BLaER1 treated with 17β-estradiol and CSF1 and Interleukin-3, amounts not matched to agents 10 nM and 100 nM (cell line): ENCODE measurements around the gene MAP4K2.

Source experiments
- H3K27ac ChIP-seq, 11 experiments: shearing (Covaris generic); formaldehyde crosslinking; 2 replicates each; pipeline ENCODE4 v1.8.1; 2022
- H3K27me3 ChIP-seq, 11 experiments: shearing (Covaris generic); formaldehyde crosslinking; 2 replicates each; pipeline ENCODE4 v1.8.1; 2022
- H3K36me3 ChIP-seq, 11 experiments: shearing (Covaris generic); formaldehyde crosslinking; 2 replicates each; pipeline ENCODE4 v1.8.1; 2022
- H3K4me1 ChIP-seq, 10 experiments: shearing (Covaris generic); formaldehyde crosslinking; 2 replicates each; pipeline ENCODE4 v1.8.1; 2022
- H3K4me2 ChIP-seq, 11 experiments: shearing (Covaris generic); formaldehyde crosslinking; 2 replicates each; pipeline ENCODE4 v1.8.1; 2022
- H3K4me3 ChIP-seq, 10 experiments: shearing (Covaris generic); formaldehyde crosslinking; 2 replicates each; pipeline ENCODE4 v1.8.1; 2022
- H3K9ac ChIP-seq, 11 experiments: shearing (Covaris generic); formaldehyde crosslinking; 2 replicates each; pipeline ENCODE4 v1.8.1; 2022
- H3K9me3 ChIP-seq, 11 experiments: shearing (Covaris generic); formaldehyde crosslinking; replicated peaks in 1 of 11; 2 replicates each; pipeline ENCODE4 v1.8.1; 2022
- H4K20me1 ChIP-seq, 11 experiments: shearing (Covaris generic); formaldehyde crosslinking; 2 replicates each; pipeline ENCODE4 v1.8.1; 2022
- Cebpa-rat ChIP-seq, 11 experiments: shearing (Covaris generic); IDR thresholded peaks; 2 replicates each; pipeline ENCODE4 v1.8.1; 2022

The MAP4K2 gene

DNA sequence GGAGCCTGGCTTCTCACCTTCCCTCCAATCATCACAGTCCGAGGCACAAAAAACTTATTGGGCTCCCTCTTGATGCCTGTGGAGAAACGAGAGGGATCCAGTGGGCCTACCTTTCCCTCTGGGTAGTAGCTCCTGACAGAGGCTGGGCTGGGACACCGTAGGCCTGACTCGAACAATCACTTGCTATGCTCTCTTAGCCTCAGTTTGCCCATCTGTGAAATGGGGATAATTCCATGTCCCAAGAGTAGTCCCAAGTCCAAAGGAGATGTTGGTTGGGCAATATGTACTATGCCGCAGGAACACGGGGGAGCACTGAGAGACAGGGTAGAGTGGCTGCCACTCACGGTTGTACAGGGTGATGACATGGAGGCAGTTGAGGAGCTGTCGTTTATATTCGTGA is 51.4 kb downstream of the MAP4K2 start:
- H3K27me3 ChIP-seq = no peaks in the 10 kb centered on the region
- no peak overlapping the region for H3K4me3 ChIP-seq
- H3K27ac ChIP-seq = peak overlapping the region in 3 of 11 experiments; percentile 7 to 18 (median 7); a peak in 3 of 22 replicates
- peaks cover 0 to 73% (median 48%) of the 10 kb centered on the region in 10 experiments; a peak in 17 of 20 replicates for H3K4me1 ChIP-seq
- no peak overlapping the region for H3K9ac ChIP-seq
- H4K20me1 ChIP-seq = no peaks in the 10 kb centered on the region
- H3K36me3 ChIP-seq = 0 out of 22 replicates have a peak, but pooled peaks cover 0 to 3% (median 0%) of the 10 kb centered on the region in 11 experiments
- peak overlapping the region in 7 of 11 experiments; percentile 16 to 40 (median 30); a peak in 8 of 22 replicates for H3K4me2 ChIP-seq
- no peaks in the 10 kb centered on the region for H3K9me3 ChIP-seq
- no peak for TF ChIP-seq Cebpa-rat (IDR thresholded peaks at IDR 0.05)

DNA sequence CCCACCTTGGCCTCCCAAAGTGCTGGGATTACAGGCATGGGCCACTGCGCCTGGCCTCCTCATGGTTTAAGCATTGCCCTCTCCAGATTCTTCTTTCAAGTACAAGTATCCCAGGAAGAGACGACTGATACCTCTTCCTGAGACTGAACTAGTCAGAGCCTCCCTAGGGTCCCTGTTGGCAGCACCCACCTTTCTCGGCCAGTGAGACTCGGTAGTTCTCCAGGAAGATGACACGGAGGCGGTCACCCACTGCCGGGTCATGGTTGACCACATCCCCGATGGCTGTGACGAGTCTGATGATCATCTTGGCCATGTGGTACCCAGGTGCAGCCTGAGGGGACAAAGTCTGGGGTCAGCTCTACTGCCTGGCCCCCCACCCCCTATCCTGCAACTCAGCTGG is 51.9 kb downstream of the MAP4K2 start:
- no peaks in the 10 kb centered on the region for H3K27me3 ChIP-seq
- no peak overlapping the region for H3K4me3 ChIP-seq
- peak overlapping the region in 4 of 11 experiments; percentile 7 to 12 (median 8); a peak in 2 of 22 replicates for H3K27ac ChIP-seq
- peak overlapping the region in 9 of 11 experiments; percentile 2 to 40 (median 30); a peak in 10 of 22 replicates for H3K4me2 ChIP-seq
- H4K20me1 ChIP-seq = no peaks in the 10 kb centered on the region
- no peak overlapping the region for H3K9ac ChIP-seq
- no peak for TF ChIP-seq Cebpa-rat (IDR thresholded peaks at IDR 0.05)
- H3K9me3 ChIP-seq = no peaks in the 10 kb centered on the region
- peaks cover 0 to 73% (median 48%) of the 10 kb centered on the region in 10 experiments; a peak in 17 of 20 replicates for H3K4me1 ChIP-seq
- 0 out of 22 replicates have a peak, but pooled peaks cover 0 to 3% (median 0%) of the 10 kb centered on the region in 11 experiments for H3K36me3 ChIP-seq

DNA sequence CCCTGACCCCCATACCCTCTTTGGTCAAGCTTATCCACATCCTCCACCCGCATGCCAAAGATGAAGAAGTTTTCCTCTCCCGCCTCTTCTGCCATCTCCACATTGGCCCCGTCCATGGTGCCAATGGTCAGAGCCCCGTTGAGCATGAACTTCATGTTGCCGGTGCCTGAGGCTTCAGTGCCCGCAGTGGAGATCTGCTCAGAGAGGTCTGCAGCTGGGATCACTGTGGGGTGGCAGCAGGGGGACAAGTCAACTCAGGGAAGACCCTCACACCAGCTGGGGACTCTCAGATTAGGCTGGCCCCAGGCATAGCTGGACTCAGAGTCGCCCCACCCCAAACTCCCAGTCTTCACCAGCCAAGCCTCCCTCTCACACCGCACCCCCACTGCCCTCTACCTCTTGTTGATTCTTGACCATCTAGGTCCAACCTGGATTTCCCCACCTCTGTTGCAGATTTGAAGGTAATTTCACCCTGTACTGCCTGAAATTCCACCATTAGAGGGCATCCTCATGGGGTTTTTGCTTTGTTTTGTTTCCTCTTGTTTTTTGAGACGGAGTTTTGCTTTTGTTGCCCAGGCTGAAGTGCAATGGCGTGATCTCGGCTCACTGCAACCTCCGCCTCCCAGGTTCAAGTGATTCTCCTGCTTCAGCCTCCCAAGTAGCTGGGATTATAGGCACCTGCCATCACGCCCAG is 52.5 kb downstream of the MAP4K2 start:
- no peak for TF ChIP-seq Cebpa-rat (IDR thresholded peaks at IDR 0.05)
- peak overlapping the region in 6 of 11 experiments; percentile 2 to 40 (median 31); a peak in 5 of 22 replicates for H3K4me2 ChIP-seq
- H3K4me1 ChIP-seq = peaks cover 3 to 73% (median 48%) of the 10 kb centered on the region in 10 experiments; a peak in 18 of 20 replicates
- H3K9ac ChIP-seq = no peak overlapping the region
- 0 out of 22 replicates have a peak, but pooled peaks cover 0 to 3% (median 0%) of the 10 kb centered on the region in 11 experiments for H3K36me3 ChIP-seq
- H3K9me3 ChIP-seq = no peaks in the 10 kb centered on the region
- no peaks in the 10 kb centered on the region for H4K20me1 ChIP-seq
- H3K27me3 ChIP-seq = no peaks in the 10 kb centered on the region
- 0 out of 22 replicates have a peak overlapping the region, but pooled peaks of 1 of the 11 experiments have one; percentile 12 for H3K27ac ChIP-seq
- no peak overlapping the region for H3K4me3 ChIP-seq

- Histone ChIP-seq H3K4me1 (peaks cover 20 to 84% (median 54%) of the 10 kb centered on the region in 10 experiments; a peak in 18 of 20 replicates), H3K9me3 (no peaks in the 10 kb centered on the region), H3K9ac (no peak overlapping the region), H4K20me1 (peaks cover 0 to 3% (median 0%) of the 10 kb centered on the region in 11 experiments; a peak in 1 of 22 replicates), H3K27ac (peak overlapping the region in 2 of 11 experiments; percentile 22 to 54; a peak in 4 of 22 replicates), H3K4me3 (no peak overlapping the region), H3K4me2 (peak overlapping the region in 1 of 11 experiments; percentile 89; a peak in 1 of 22 replicates), H3K36me3 (0 out of 22 replicates have a peak, but pooled peaks cover 0 to 3% (median 0%) of the 10 kb centered on the region in 11 experiments), H3K27me3 (no peaks in the 10 kb centered on the region)
- TF ChIP-seq Cebpa-rat (IDR thresholded peaks at IDR 0.05) = no peak
Measured at GRCh38 chr11:64747961-64748665, 54.9 kb downstream of the MAP4K2 start.

DNA sequence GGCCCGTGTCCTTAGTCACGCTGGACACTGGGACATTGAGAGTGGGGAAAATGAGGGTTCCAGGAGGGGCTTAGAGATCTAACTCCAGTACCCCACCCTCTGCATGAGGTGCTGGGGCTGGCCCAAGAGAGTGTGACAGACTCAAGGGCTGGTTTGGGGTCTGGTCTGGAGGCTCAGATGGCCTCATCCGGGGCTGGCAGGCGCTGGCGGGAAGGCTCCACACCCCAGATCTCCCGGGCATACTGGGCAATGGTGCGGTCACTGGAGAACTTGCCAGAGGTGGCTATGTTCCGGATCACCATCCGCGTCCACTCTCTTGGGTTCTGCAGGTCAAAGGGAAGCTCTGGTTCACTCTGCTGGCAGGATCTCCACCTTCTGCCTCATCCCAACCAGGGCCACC is 56.5 kb downstream of the MAP4K2 start:
- H4K20me1 ChIP-seq = peaks cover 0 to 18% (median 12%) of the 10 kb centered on the region in 11 experiments; a peak in 16 of 22 replicates
- peak overlapping the region in 10 of 11 experiments; percentile 86 to 100 (median 99); a peak in 17 of 22 replicates for H3K27ac ChIP-seq
- H3K4me2 ChIP-seq = peak overlapping the region; percentile 88 to 100 (median 98); a peak in 19 of 22 replicates
- peaks cover 28 to 83% (median 48%) of the 10 kb centered on the region in 10 experiments for H3K4me1 ChIP-seq
- H3K36me3 ChIP-seq = peaks cover 0 to 7% (median 0%) of the 10 kb centered on the region in 11 experiments; a peak in 4 of 22 replicates
- H3K4me3 ChIP-seq = peak overlapping the region in 7 of 10 experiments; percentile 67 to 91 (median 74); a peak in 12 of 20 replicates
- no peaks in the 10 kb centered on the region for H3K27me3 ChIP-seq
- peak overlapping the region in 9 of 11 experiments; percentile 88 to 97 (median 96); a peak in 15 of 22 replicates for H3K9ac ChIP-seq
- H3K9me3 ChIP-seq = no peaks in the 10 kb centered on the region
- no peak for TF ChIP-seq Cebpa-rat (IDR thresholded peaks at IDR 0.05)

DNA sequence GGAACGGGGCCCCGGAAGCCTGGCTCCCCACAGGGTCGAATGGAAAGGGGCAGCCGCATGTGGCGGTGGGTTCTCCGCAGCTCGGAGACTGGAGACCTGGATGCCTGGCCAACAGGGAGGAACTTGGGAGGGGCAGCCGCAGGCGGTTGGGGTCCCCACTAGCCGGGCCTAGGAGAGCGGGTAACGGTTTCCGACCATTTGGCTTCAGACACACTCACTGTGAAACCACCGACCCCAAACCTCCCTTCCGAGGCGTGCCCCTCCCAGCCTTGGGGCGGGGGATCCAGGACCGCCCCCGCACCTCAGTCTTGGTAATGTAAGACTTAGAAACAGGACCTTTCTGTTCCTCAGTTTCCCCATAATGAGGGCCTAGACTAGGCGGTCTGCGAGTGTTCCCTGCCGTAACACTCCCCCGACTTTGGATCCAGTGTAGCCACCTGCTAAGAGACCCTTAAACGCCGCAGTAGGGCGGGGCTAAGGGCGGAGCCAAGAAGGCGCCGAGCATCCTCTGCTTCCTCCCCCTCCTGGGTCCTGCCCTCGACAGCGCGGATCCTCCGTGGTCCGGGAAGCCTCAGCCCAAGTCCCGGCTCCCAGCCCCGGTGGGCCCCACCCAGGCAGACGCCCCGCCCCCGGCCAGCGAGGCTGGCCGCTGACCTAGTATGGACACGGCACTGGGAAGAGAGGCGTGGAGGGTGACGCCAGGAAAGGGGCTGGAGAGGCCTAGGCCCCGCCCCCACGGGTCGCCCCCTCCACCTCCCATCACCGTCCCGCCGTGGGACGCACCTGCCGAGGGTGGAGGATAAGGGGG is 57.3 kb downstream of the MAP4K2 start:
- Histone ChIP-seq H4K20me1 (peaks cover 0 to 25% (median 20%) of the 10 kb centered on the region in 11 experiments; a peak in 16 of 22 replicates), H3K36me3 (peaks cover 0 to 15% (median 6%) of the 10 kb centered on the region in 11 experiments; a peak in 15 of 22 replicates), H3K4me3 (peak overlapping the region; percentile 67 to 91 (median 74))

DNA sequence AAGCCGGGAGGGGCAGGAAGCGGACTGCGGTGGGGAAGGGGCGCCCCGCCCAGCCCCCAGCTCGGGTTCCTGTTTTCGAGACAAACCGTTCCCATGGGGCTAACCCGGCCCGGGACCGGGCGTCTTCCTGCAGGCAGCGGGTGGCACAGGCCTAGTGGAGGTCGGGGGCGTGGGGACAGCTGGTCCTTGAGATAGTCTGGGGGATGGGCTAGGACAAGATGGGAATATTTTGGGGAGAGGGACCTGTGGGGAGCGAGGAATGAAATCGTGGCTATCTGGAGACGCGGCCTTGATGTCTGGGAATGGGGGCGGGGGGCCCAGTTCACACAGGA is 57.9 kb downstream of the MAP4K2 start:
- Histone ChIP-seq H3K27ac (peak overlapping the region; percentile 82 to 100 (median 99)), H3K9me3 (no peaks in the 10 kb centered on the region), H3K27me3 (no peaks in the 10 kb centered on the region), H3K9ac (peak overlapping the region; percentile 82 to 97 (median 93)), H3K4me2 (peak overlapping the region; percentile 88 to 100 (median 98)), H4K20me1 (peaks cover 0 to 31% (median 25%) of the 10 kb centered on the region in 11 experiments; a peak in 16 of 22 replicates), H3K4me3 (peak overlapping the region; percentile 67 to 91 (median 74)), H3K4me1 (peaks cover 34 to 75% (median 53%) of the 10 kb centered on the region in 10 experiments), H3K36me3 (peaks cover 0 to 20% (median 12%) of the 10 kb centered on the region in 11 experiments; a peak in 16 of 22 replicates)
- no peak for TF ChIP-seq Cebpa-rat (IDR thresholded peaks at IDR 0.05)

More for the DNA sequence above, 57.3 kb downstream of the MAP4K2 start:
- TF ChIP-seq Cebpa-rat (IDR thresholded peaks at IDR 0.05) = no peak
- Histone ChIP-seq H3K27me3 (no peaks in the 10 kb centered on the region), H3K4me2 (peak overlapping the region; percentile 88 to 100 (median 98)), H3K4me1 (peaks cover 34 to 80% (median 49%) of the 10 kb centered on the region in 10 experiments), H3K9ac (peak overlapping the region; percentile 82 to 97 (median 93)), H3K9me3 (no peaks in the 10 kb centered on the region), H3K27ac (peak overlapping the region; percentile 82 to 100 (median 99))
